NK-92 (cell line): Measurements from ENCODE around the gene APIP.

Experiments used
- DNase-seq: peaks from one replicate; lab custom pipeline; 2025; ENCODE audit not compliant: unreplicated experiment; lab: John Stamatoyannopoulos, UW

APIP gene

GRCh38 chr11:34890089-34890488 lies 26.1 kb downstream of the APIP start:
- DNase-seq = no peak

GRCh38 chr11:34887260-34887659 lies 28.9 kb downstream of the APIP start:
- DNase-seq = no peak

GRCh38 chr11:34886609-34887008 lies 29.6 kb downstream of the APIP start:
- DNase-seq = no peak

DNA sequence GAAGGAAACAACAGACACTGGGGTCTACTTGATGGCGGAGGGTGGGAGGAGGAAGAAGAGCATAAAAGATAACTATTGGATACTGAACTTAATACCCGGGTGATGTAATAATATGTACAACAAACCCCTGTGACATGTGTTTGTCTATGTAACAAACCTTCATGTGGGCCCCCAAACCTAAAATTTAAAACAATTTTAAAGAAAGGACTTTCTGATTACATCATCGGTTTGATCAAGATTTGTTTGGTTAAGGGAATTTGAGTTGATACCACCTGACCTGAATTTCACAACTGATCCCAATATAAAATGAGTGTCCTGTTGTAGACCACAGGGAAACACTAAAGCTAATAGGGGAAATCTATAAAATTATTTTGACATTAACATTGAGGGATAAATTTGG lies 34.3 kb downstream of the APIP start:
- DNase-seq = no peak

- DNase-seq = no peak
These were observed 38.7 kb downstream of the APIP start for GRCh38 chr11:34877375-34877975.

GRCh38 chr11:34874202-34874601 lies 42.0 kb downstream of the APIP start:
- DNase-seq = no peak

- no peak for DNase-seq
These were observed 45.5 kb downstream of the APIP start for GRCh38 chr11:34870548-34871196.

DNA sequence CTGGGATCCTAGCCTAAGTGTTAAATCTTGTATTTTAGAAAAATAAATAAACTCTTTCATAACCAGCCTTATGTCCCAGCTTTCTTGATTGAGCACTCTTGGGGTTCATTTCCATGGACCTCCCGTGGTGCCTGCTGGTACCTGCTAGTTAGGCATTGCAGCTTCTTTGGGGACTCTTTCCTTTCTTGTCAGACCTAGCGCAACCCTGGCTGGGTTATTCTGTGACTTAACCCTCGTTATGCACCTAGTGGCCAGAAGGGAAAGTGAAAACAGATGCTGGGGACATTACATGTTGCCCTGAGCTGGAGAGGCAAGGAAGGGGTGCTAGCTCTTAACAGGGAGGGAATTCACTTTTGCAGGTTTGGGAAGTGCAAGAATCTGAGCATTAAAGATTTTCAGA lies 46.8 kb downstream of the APIP start:
- DNase-seq = no peak

DNA sequence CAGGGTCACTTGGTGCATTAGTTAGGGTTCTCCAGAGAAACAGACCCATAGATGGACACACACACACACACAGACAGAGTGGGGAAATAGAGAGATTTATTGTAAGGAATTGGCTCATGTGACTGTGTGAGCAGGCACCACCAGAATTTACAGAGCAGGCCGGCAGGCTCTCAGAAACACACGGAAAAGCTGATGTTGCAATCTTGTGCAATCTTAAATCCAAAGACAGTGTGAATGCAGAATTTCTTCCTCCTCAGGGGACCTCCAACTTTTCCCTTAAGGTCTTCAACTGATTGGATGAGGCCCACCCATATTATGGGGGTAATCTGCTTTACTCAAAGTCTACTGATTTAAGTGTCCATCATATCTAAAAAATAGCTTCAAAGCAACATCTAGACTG lies 49.8 kb downstream of the APIP start:
- no peak for DNase-seq

DNA sequence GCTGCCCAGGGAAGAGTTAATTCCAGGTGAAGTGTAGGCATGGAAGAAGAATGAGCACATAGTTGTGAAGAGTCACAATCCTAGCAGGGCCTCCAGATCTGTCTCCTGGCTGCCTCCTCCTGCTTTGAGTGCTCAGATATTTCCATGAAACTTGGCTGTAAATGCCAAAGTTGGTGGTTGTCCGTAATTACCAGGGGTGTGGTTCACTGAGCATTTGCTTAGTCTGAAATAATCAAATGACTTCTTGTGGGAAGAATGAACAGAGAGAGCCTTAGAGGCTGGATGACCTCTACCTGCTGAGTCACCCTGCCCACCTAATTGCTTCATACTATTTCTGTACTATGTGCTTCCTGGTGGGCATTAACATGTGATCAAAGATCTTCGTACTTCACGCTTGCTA lies 50.9 kb downstream of the APIP start:
- DNase-seq = no peak

DNA sequence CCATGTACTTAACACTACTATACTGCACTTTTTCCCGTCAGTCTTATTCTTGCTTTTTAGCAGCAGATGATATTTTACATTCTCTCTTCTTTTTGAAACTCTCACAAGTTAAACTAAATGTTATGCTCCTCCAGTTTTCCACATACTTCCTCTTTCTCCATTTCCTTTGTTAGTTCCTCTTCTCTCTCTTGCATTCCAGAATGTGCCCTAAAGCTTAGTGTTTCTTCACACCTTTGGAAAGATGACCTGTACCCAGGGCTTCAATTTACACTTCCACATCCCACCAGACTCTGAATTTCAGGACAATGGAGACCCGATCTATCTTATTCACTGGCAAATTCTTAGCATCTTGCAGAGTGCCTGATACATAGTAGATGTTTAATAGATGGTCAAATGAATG lies 51.8 kb downstream of the APIP start:
- DNase-seq = no peak

- no peak for DNase-seq
These were observed 53.1 kb downstream of the APIP start for GRCh38 chr11:34863048-34863447.

GRCh38 chr11:34860518-34860917 lies 55.7 kb downstream of the APIP start:
- no peak for DNase-seq

- DNase-seq = no peak
These were observed 56.1 kb downstream of the APIP start for GRCh38 chr11:34860034-34860433.

DNA sequence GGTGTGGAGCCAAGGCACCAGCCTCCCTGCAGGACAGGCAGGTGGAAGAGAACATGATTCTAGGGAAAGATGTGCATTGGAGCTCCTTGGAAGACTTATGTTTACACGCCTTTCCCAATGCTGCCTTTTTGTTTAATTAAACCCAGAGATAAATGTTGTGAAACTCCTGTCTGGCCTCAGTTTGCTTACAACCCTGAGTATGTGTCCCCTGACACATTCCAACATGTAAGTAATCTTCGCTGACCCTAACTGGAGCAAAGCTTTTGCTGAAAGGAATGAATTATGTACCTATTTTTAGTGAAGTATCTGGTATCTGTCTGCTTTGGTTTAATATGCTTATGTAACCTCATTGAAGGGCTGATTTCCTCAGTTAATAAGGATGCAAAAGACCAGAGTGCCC lies 56.7 kb downstream of the APIP start:
- DNase-seq = no peak

DNA sequence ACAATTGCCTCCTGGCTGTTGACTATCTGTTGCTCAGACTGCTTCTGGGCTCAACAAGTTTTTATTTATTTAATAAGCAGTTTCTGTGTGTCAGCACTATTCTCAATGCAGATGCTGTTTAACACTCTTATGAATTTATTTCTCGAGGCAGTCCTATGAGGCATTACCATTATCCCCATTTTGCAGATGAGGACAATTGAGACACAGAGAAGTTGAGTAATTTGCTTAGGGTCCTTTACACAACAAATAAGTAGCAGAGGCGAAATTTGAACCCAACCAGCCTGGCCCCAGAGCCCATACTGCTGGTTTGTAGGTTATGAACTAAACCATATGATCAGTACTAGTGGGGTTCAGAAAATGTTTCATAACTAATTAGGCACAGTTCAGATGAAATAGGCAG lies 58.7 kb downstream of the APIP start:
- no peak for DNase-seq

DNA sequence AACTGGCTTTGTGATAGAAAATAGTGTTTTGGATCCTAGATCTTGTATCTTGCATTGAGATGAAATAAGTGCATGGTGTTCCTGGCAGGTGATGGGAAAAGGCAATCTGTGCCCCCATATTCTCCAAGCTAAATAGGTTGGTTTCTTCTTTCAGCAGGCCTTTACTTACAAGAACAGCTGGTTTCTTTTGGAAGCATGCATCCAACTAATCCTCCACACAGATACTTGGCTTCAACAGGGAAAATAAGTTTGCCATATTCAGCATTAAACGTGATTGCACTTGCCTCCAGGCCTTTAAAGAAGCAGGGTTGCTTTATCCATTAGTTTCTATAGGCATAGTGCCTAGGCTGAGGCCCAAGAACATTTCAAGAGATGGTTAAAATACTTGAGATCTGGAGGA lies 59.9 kb downstream of the APIP start:
- DNase-seq = no peak

GRCh38 chr11:34855754-34856095 lies 60.5 kb downstream of the APIP start:
- no peak for DNase-seq

DNA sequence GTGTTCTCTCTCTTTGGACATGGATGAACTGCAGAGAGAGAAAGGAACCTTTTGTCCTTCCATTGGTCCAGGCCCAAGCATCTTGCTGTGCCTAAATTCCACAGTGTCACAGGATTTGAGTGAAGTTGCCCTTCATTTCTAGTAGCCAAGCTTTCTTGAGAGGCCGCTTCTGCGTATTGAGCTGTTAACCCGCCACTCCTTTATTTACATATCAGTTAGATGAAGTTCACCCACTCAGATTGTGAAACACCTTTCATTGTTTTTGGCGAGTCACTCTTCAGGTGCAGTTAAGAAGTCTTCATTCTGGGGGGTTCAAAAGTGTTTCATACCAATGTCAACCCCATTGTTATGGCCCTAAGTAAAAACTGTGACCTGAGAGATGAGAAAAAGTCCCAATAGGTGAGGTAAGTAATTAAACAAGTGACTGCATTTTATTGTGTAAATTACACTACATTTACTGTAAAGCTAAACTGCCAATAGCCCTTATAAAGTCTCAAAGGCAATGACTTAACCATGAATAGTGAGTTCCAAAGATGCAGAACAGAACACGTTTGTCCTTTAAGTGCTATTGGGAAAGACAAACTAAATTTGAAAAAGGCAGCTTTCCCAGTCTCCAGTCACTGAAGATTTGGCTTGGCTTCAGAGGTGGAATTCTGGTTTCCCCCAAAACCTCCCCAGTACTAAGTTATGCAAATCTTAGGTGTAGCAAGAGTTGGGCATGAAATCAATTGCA lies 61.0 kb downstream of the APIP start:
- DNase-seq = no peak

- DNase-seq = no peak
These were observed 64.3 kb downstream of the APIP start for GRCh38 chr11:34851916-34852315.

DNA sequence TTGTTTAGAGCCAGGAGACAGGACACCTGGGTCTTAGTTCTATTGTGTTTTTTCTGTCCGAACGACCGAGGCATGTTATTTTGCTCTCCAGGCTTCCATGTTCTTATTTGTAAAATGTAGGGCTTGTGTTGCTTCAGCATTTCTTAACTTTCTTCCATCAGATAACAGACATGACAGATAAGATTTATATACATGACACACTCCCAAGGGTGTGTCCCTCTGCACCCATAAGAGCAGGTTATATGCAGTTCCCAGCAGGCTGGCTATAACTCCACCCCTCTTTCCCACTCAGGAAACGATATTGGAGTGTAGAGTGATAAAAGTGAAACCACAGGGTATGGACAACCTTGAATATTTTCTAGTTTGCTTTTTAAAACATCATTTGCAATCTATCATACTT lies 65.8 kb downstream of the APIP start:
- DNase-seq = no peak

DNA sequence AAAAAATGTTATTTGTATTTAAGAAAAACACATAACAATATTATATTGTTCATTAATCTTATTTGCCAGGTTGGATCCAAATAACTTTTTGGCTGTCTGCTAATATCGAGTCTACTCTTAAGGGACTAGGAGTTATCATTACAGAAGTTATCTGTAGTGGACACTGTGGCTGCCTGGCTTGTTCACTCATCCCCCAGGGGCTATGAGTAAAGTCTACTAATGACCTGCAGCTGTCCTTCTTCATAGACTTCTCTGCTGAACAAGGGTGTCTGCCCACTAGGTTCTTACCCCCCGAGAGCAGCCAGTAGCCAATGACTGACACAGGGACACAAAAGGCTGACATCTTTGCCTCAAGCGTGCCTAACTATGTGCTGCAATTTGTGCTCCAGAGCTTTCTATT lies 69.7 kb downstream of the APIP start:
- DNase-seq = no peak
